ENCODE results near the gene CAB39L. TPM values are rescaled to one million over a fixed set of nuclear protein-coding genes. Genes with fewer than 3 reads are reported as not detected.

CAB39L gene
- total RNA-seq (10 to 100 TPM; 24.6 to 31.7 (median 28.2) TPM), polyA plus RNA-seq (15.4 TPM)
- long read RNA-seq, donor 1, partial matches to known transcripts, result 2 of 15 reads
- long read RNA-seq, donor 1, other reads (novel, unspliced or antisense), result 6 of 15 reads
- long read RNA-seq, donor 2, partial matches to known transcripts, result 0 of 10 reads
- long read RNA-seq, donor 2, other reads (novel, unspliced or antisense), result 5 of 10 reads
- long read RNA-seq, donor 3, transcript CAB39L-205 (11 exons, 2,416 nt), result minor isoform, 8 of 39 reads
- long read RNA-seq, donor 3, transcript CAB39L-202 (9 exons, 3,676 nt), result major isoform, 19 of 39 reads
- long read RNA-seq, donor 3, partial matches to known transcripts, result 6 of 39 reads
- long read RNA-seq, donor 3, other reads (novel, unspliced or antisense), result 6 of 39 reads
- long read RNA-seq, donor 4, transcript CAB39L-205 (11 exons, 2,416 nt), result major isoform, 6 of 9 reads
- long read RNA-seq, donor 4, partial matches to known transcripts, result 0 of 9 reads
- long read RNA-seq, donor 4, other reads (novel, unspliced or antisense), result 2 of 9 reads

GRCh38 chr13:49443704-49444523, at the start of gene CAB39L, which contains the start of gene SETDB2:
Gene CAB39L, minus strand, starts transcription at chr13:49444064. Its CDS starts 61,154 bp downstream, at chr13:49382910.
Gene SETDB2, plus strand, starts transcription at chr13:49444274. Its CDS starts 7,620 bp downstream, at chr13:49451894.
- Histone ChIP-seq H3K4me1 (ENCODE audit: control insufficient read depth, insufficient read depth, low read length) (no peaks in the 10 kb centered on the region), H3K4me3 (ENCODE audit: low read length) (peak within 1 kb of the TSS; percentile 69), H3K27me3 (ENCODE audit: control insufficient read depth, insufficient read depth) (no peaks in the 10 kb centered on the region), H3K9me3 (ENCODE audit: control insufficient read depth, low read length) (no peaks in the 10 kb centered on the region), H3K27ac (ENCODE audit: low read length) (peak within 1 kb of the TSS; percentile 91)
- WGBS, result under 1% methylated on average over 53 of the region's 53 CpGs
- DNase-seq (peak; percentile 99 to 100 (median 99)), ATAC-seq (peak; percentile 99 to 100)
- intact Hi-C loops (cut with DNase I), result loop anchor here in 1 of 4 donors (10.0 kb wide), 1 partner anchor 161 kb away; no protein-coding TSS in a partner anchor

- WGBS, result 85% methylated on average over 2 of the region's 2 CpGs
- intact Hi-C loops (cut with DNase I), result no loop called here
- Histone ChIP-seq H3K27me3 (ENCODE audit: control insufficient read depth, insufficient read depth) (no peaks in the 10 kb centered on the region), H3K4me1 (ENCODE audit: control insufficient read depth, insufficient read depth, low read length) (no peaks in the 10 kb centered on the region), H3K27ac (ENCODE audit: low read length) (no peak overlapping the region), H3K4me3 (ENCODE audit: low read length) (no peak overlapping the region), H3K9me3 (ENCODE audit: control insufficient read depth, low read length) (no peaks in the 10 kb centered on the region)
- no peak for DNase-seq
- no peak for ATAC-seq
These were observed 44.7 kb upstream of the CAB39L start for GRCh38 chr13:49488563-49488962.

- ATAC-seq (no peak), DNase-seq (no peak)
- no peaks in the 10 kb centered on the region for H3K27me3 ChIP-seq (ENCODE audit: control insufficient read depth, insufficient read depth)
- WGBS, result 70% methylated on average over 5 of the region's 5 CpGs
- no peaks in the 10 kb centered on the region for H3K9me3 ChIP-seq (ENCODE audit: control insufficient read depth, low read length)
- intact Hi-C loops (cut with DNase I), result no loop called here
- no peak overlapping the region for H3K27ac ChIP-seq (ENCODE audit: low read length)
- H3K4me1 ChIP-seq (ENCODE audit: control insufficient read depth, insufficient read depth, low read length), result no peaks in the 10 kb centered on the region
- no peak overlapping the region for H3K4me3 ChIP-seq (ENCODE audit: low read length)
These were observed 37.9 kb upstream of the CAB39L start for GRCh38 chr13:49481788-49482187.

GRCh38 chr13:49476529-49476928, 32.7 kb upstream of the CAB39L start:
- ATAC-seq (no peak), DNase-seq (no peak)
- 92% methylated on average over 7 of the region's 7 CpGs for WGBS
- Histone ChIP-seq H3K9me3 (ENCODE audit: control insufficient read depth, low read length) (no peaks in the 10 kb centered on the region), H3K4me3 (ENCODE audit: low read length) (no peak overlapping the region), H3K4me1 (ENCODE audit: control insufficient read depth, insufficient read depth, low read length) (no peaks in the 10 kb centered on the region), H3K27me3 (ENCODE audit: control insufficient read depth, insufficient read depth) (no peaks in the 10 kb centered on the region), H3K27ac (ENCODE audit: low read length) (no peak overlapping the region)
- intact Hi-C loops (cut with DNase I), result no loop called here

GRCh38 chr13:49472186-49472585, 28.3 kb upstream of the CAB39L start:
- no peaks in the 10 kb centered on the region for H3K9me3 ChIP-seq (ENCODE audit: control insufficient read depth, low read length)
- WGBS, result 42% methylated on average over 1 of the region's 1 CpG
- H3K4me3 ChIP-seq (ENCODE audit: low read length), result no peak overlapping the region
- intact Hi-C loops (cut with DNase I), result no loop called here
- DNase-seq (no peak), ATAC-seq (no peak)
- H3K4me1 ChIP-seq (ENCODE audit: control insufficient read depth, insufficient read depth, low read length), result no peaks in the 10 kb centered on the region
- no peak overlapping the region for H3K27ac ChIP-seq (ENCODE audit: low read length)
- H3K27me3 ChIP-seq (ENCODE audit: control insufficient read depth, insufficient read depth), result no peaks in the 10 kb centered on the region

- 95% methylated on average over 5 of the region's 5 CpGs for WGBS
- H3K9me3 ChIP-seq (ENCODE audit: control insufficient read depth, low read length), result no peaks in the 10 kb centered on the region
- no peak for ATAC-seq
- DNase-seq, result no peak
- H3K27ac ChIP-seq (ENCODE audit: low read length), result no peak overlapping the region
- intact Hi-C loops (cut with DNase I), result no loop called here
- H3K4me1 ChIP-seq (ENCODE audit: control insufficient read depth, insufficient read depth, low read length), result no peaks in the 10 kb centered on the region
- no peaks in the 10 kb centered on the region for H3K27me3 ChIP-seq (ENCODE audit: control insufficient read depth, insufficient read depth)
- H3K4me3 ChIP-seq (ENCODE audit: low read length), result no peak overlapping the region
These were observed 22.5 kb upstream of the CAB39L start for GRCh38 chr13:49466292-49466838.

GRCh38 chr13:49464621-49465325, 20.9 kb upstream of the CAB39L start:
- H3K9me3 ChIP-seq (ENCODE audit: control insufficient read depth, low read length), result no peaks in the 10 kb centered on the region
- ATAC-seq (peak in 1 of 2 donors; percentile 74), DNase-seq (no peak)
- H3K27ac ChIP-seq (ENCODE audit: low read length), result peak overlapping the region; percentile 81
- intact Hi-C loops (cut with DNase I), result no loop called here
- no peaks in the 10 kb centered on the region for H3K4me1 ChIP-seq (ENCODE audit: control insufficient read depth, insufficient read depth, low read length)
- no peaks in the 10 kb centered on the region for H3K27me3 ChIP-seq (ENCODE audit: control insufficient read depth, insufficient read depth)
- 83% methylated on average over 4 of the region's 4 CpGs for WGBS
- no peak overlapping the region for H3K4me3 ChIP-seq (ENCODE audit: low read length)

- H3K27me3 ChIP-seq (ENCODE audit: control insufficient read depth, insufficient read depth), result no peaks in the 10 kb centered on the region
- no peak for DNase-seq
- intact Hi-C loops (cut with DNase I), result no loop called here
- no peaks in the 10 kb centered on the region for H3K4me1 ChIP-seq (ENCODE audit: control insufficient read depth, insufficient read depth, low read length)
- no peak for ATAC-seq
- no peaks in the 10 kb centered on the region for H3K9me3 ChIP-seq (ENCODE audit: control insufficient read depth, low read length)
- 58% methylated on average over 1 of the region's 1 CpG for WGBS
- no peak overlapping the region for H3K4me3 ChIP-seq (ENCODE audit: low read length)
- no peak overlapping the region for H3K27ac ChIP-seq (ENCODE audit: low read length)
These were observed 20.2 kb upstream of the CAB39L start for GRCh38 chr13:49464085-49464484.

GRCh38 chr13:49459580-49459979, 15.7 kb upstream of the CAB39L start:
- no peaks in the 10 kb centered on the region for H3K27me3 ChIP-seq (ENCODE audit: control insufficient read depth, insufficient read depth)
- no peaks in the 10 kb centered on the region for H3K4me1 ChIP-seq (ENCODE audit: control insufficient read depth, insufficient read depth, low read length)
- H3K4me3 ChIP-seq (ENCODE audit: low read length), result no peak overlapping the region
- no peak for ATAC-seq
- H3K27ac ChIP-seq (ENCODE audit: low read length), result no peak overlapping the region
- no peaks in the 10 kb centered on the region for H3K9me3 ChIP-seq (ENCODE audit: control insufficient read depth, low read length)
- intact Hi-C loops (cut with DNase I), result loop anchor here in 1 of 4 donors (10.0 kb wide), 1 partner anchor 125 kb away; the partner anchor contains the start of gene RCBTB1
- 99% methylated on average over 1 of the region's 1 CpG for WGBS
- DNase-seq, result no peak

GRCh38 chr13:49457221-49457620, 13.4 kb upstream of the CAB39L start:
- intact Hi-C loops (cut with DNase I), result loop anchor here in 1 of 4 donors (10.0 kb wide), 1 partner anchor 128 kb away; the partner anchor contains the start of gene RCBTB1

More at GRCh38 chr13:49457221-49457620, 13.4 kb upstream of the CAB39L start:
- H3K27me3 ChIP-seq (ENCODE audit: control insufficient read depth, insufficient read depth), result no peaks in the 10 kb centered on the region
- no peaks in the 10 kb centered on the region for H3K4me1 ChIP-seq (ENCODE audit: control insufficient read depth, insufficient read depth, low read length)
- H3K9me3 ChIP-seq (ENCODE audit: control insufficient read depth, low read length), result no peaks in the 10 kb centered on the region
- no peak overlapping the region for H3K4me3 ChIP-seq (ENCODE audit: low read length)
- DNase-seq (peak in 2 of 3 donors; percentile 15 to 66), ATAC-seq (no peak)
- H3K27ac ChIP-seq (ENCODE audit: low read length), result no peak overlapping the region
- WGBS, result 82% methylated on average over 7 of the region's 7 CpGs
